ENCODE results near the gene LRRC4C. TPM values are rescaled to one million over a fixed set of nuclear protein-coding genes. Genes with fewer than 3 reads are reported as not detected.

The LRRC4C gene
- total RNA-seq, 1 experiment from 2014 or later = 0.13 TPM

DNA sequence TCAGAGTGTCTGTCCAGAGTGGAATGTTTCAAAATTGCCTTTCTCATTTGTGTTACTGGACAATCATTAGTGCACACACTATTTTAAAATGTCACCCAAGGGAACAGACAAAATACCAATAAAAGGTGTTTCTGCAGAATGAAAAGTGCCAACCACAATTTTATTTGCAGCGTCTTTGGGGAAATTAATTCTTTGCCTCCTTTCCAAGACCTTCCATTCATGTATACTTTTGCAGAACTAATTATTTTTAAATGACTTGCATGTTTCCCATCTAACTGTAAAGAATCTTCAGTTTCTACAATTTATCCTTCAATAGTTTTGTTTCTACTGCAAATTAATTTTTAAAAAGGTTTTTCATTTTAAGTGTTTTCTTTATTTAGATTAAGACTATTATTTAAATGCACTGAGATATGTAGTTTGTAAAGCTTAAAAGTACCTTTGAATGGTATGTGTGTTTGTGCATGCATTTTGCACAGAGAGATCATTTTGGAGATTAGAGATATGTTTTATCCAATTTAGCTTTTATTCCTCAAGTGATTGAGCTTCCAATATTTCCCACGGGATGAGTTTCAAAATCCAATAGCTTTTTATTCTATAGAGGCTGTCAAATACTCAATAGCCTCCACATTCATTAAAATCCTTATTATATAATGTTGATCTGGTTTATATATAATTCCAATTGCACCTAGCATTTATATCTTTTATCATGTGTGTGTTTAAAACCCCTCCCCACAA is 1235.7 kb downstream of the LRRC4C start:
- no peak overlapping the region for H3K23ac ChIP-seq (ENCODE audit: insufficient read length, low read depth, low read length)
- peaks cover 12% of the 10 kb centered on the region; the same call in 1 of the 2 replicates for H3K4me1 ChIP-seq (ENCODE audit: insufficient read depth, low read length)
- H3K4ac ChIP-seq (ENCODE audit: low read depth, low read length) = no peak overlapping the region
- H3K14ac ChIP-seq (ENCODE audit: insufficient read depth, low read length) = no peak overlapping the region
- peaks cover 5% of the 10 kb centered on the region for H3K27me3 Mint-ChIP-seq (ENCODE audit: low read depth)
- H3K18ac ChIP-seq (ENCODE audit: insufficient read length, low read depth, low read length) = no peak overlapping the region
- no peak overlapping the region for H2BK12ac ChIP-seq (ENCODE audit: insufficient read length, low read depth, low read length)
- H3K36me3 Mint-ChIP-seq (ENCODE audit: insufficient read depth in 1 of 3, low read depth in 3 of 3) = no peaks in the 10 kb centered on the region
- H3K4me3 Mint-ChIP-seq = no peak overlapping the region
- no CpG with 5 or more reads among the region's 2 CpGs for WGBS (ENCODE audit: extremely low coverage, insufficient read length, low lambda C conversion rate)
- H3K9me3 Mint-ChIP-seq = no peaks in the 10 kb centered on the region
- no peak overlapping the region for H3T11ph ChIP-seq (ENCODE audit: low read length)
- H3K4me2 ChIP-seq (ENCODE audit: insufficient read depth, insufficient read length, low read length) = no peak overlapping the region
- no peaks in the 10 kb centered on the region for H3K79me1 ChIP-seq (ENCODE audit: insufficient read depth, low read depth, low read length, poor library complexity, severe bottlenecking)
- H3K9me3 ChIP-seq (ENCODE audit: control insufficient read depth, low read depth, low read length) = no peaks in the 10 kb centered on the region
- no peak overlapping the region for H2AK5ac ChIP-seq (ENCODE audit: insufficient read length, low read length)
- H3K27ac Mint-ChIP-seq = no peak overlapping the region
- H3K4me1 Mint-ChIP-seq = peaks cover 27 to 32% of the 10 kb centered on the region in 2 experiments
- H3K56ac ChIP-seq (ENCODE audit: insufficient read length, low read depth, low read length) = no peak overlapping the region
- no peak overlapping the region for H2BK120ac ChIP-seq (ENCODE audit: low read depth, low read length, poor library complexity, severe bottlenecking)
- H2BK20ac ChIP-seq (ENCODE audit: low read depth, low read length, poor library complexity, severe bottlenecking) = no peak overlapping the region
- H4K20me1 ChIP-seq (ENCODE audit: control insufficient read depth, insufficient read depth, insufficient read length) = no peaks in the 10 kb centered on the region
- no peak overlapping the region for H2BK5ac ChIP-seq (ENCODE audit: insufficient read length, low read length)
- TF ChIP-seq, protein P1, sequence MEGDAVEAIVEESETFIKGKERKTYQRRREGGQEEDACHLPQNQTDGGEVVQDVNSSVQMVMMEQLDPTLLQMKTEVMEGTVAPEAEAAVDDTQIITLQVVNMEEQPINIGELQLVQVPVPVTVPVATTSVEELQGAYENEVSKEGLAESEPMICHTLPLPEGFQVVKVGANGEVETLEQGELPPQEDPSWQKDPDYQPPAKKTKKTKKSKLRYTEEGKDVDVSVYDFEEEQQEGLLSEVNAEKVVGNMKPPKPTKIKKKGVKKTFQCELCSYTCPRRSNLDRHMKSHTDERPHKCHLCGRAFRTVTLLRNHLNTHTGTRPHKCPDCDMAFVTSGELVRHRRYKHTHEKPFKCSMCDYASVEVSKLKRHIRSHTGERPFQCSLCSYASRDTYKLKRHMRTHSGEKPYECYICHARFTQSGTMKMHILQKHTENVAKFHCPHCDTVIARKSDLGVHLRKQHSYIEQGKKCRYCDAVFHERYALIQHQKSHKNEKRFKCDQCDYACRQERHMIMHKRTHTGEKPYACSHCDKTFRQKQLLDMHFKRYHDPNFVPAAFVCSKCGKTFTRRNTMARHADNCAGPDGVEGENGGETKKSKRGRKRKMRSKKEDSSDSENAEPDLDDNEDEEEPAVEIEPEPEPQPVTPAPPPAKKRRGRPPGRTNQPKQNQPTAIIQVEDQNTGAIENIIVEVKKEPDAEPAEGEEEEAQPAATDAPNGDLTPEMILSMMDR (conservative IDR thresholded peaks at IDR 0.05) = no peak
- H4K8ac ChIP-seq (replicated peaks; ENCODE audit: insufficient read length, low read depth, low read length) = no peak overlapping the region
- H3K79me2 ChIP-seq (ENCODE audit: insufficient read depth, low read length) = no peaks in the 10 kb centered on the region
- H2AFZ ChIP-seq (ENCODE audit: low read length) = no peak overlapping the region
- DNase-seq = no peak
- H3K27ac ChIP-seq (ENCODE audit: insufficient read length, low read depth, low read length) = no peak overlapping the region
- H2BK15ac ChIP-seq (ENCODE audit: low read depth, low read length) = no peak overlapping the region
- H4K5ac ChIP-seq (ENCODE audit: insufficient read length, low read depth, low read length) = no peak overlapping the region
- no peak overlapping the region for H4K91ac ChIP-seq (ENCODE audit: insufficient read length, low read depth, low read length)
- H3K27me3 ChIP-seq (ENCODE audit: insufficient read depth, low read length) = no peaks in the 10 kb centered on the region
- no peak overlapping the region for H3K9ac ChIP-seq (ENCODE audit: extremely low read depth, insufficient read length, low read length)
- H3K23me2 ChIP-seq (ENCODE audit: insufficient read length, low read depth, low read length, poor library complexity, severe bottlenecking) = no peaks in the 10 kb centered on the region

All from H9 (cell line).